GM21390 (cell line): Measurements from ENCODE around the gene STOM.
"Not testable (repeated sequence)": the region's sequence is repeated elsewhere in the genome, so short reads cannot be mapped to it uniquely, and the experiment has no call there.

Experiments
- ATAC-seq: cut with Tn5 transposase; IDR thresholded peaks from one replicate; pipeline ENCODE4 v1.9.1; 2021; ENCODE audit not compliant: unreplicated experiment

The STOM gene

DNA sequence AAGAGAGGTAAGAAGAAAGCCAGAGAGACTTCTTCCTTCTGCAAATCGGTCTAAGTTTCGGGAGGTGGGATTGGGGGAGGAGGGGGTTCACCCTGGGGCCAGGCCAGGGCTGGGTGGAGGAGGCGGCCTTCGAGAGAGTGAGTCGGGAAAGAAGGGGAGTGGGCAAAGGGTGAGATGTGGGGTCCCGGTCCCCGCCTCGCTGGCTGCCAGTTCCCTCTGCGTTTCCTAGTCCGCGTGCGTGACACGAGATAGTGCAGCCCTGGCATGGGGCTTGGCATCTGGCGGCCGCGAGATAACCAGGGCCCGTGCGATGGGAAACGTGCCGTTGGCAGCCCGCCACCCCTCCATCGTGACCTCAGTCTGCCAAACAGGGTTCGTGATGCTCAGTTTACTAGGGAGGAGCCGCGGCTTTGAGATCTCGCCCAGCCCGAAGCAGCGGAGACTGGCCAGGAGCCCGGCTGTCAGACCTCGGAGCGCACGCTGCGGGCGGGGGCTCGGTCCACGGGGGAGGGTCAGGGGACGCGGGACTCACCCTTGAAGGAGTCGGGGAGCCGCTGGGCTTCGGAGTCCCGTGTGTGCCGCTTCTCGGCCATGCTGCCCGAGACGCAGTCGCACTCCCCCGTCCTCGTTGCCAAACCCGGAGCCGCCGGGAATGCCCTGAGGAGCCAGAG is at the start of gene STOM:
Gene STOM, minus strand, starts transcription at position 656 of the 671 bp plus-strand sequence. Its CDS starts 63 bp downstream, at position 593.
- peak; percentile 50 for ATAC-seq

DNA sequence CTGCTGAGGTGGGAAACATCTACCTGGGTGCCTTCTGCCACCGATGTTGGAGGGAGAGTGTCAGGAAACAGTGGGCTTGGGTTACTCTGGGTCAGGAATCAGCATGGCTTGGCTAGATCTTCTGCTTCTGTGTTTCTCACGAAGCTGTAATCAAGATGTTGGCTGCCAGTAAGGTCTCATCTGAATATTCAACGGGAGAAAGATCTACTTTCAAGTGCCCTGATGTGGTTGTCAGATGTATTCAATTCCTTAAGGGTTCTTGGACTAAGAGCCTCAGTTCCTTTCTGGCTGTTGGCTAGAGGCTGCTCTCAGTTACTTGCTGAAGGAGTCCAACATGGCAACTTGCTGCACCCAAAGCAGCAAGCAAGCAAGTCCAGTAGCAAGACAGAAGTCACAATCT is 41.9 kb upstream of the STOM start:
- no peak for ATAC-seq

DNA sequence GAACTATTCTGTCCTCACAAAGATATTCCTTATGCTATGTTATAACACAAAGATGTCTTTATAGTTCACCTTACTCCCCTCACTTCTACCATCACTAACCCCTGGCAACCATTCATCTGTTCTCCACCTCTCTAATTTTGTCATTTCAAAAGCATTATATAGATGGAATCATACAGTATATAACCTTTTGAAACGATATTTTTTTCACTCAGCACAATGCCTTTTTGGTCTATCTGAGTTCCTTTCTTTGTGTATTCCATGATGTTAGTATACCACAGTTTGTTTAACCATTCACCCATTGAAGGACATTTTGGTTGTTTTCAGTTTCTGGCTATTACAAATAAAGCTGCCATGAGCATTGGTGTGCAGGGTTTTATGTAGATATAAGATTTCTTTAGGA is 35.8 kb upstream of the STOM start:
- ATAC-seq: no peak

DNA sequence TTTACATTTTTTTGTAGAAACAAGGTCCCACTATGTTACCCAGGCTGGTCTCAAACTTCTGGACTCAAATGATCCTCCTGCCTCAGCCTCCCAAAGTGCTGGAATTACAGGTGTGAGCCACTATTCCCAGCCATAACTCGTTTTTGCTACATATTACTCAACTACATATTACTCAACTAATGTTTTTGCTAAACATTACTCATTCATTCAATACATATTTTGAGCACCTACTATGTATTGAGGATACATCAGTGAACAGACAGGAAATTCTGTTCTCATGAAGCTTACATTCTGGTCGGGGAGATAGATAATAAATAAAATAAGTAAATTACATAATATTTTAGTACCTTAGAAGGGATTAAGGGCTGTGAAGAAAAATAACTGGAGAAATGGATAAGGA is 34.9 kb upstream of the STOM start:
- ATAC-seq: no peak

GRCh38 chr9:121399883-121400607 is 30.0 kb upstream of the STOM start:
- no peak for ATAC-seq

- ATAC-seq: no peak
These were observed 29.3 kb upstream of the STOM start for GRCh38 chr9:121399126-121399882.

GRCh38 chr9:121398374-121398773 is 28.3 kb upstream of the STOM start:
- no peak for ATAC-seq

DNA sequence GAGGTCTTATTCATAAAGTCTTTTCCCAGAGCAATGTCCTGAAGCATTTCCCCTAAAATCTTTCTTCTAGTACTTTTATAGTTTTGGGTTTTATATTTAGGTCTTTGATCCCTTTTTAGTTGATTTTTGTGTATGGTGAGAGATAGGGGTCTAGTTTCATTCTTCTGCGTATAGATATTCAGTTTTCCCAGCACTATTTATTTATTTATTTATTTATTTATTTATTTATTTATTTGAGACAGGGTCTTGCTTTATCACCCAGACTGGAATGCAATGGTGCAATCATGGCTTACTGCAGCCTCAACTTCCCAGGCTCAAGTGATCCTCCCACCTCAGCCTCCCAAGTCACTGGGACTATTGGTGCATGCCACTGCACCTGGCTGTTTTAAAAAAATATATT is 27.2 kb upstream of the STOM start:
- ATAC-seq: not testable (repeated sequence)

GRCh38 chr9:121395558-121395957 is 25.5 kb upstream of the STOM start:
- ATAC-seq: no peak

DNA sequence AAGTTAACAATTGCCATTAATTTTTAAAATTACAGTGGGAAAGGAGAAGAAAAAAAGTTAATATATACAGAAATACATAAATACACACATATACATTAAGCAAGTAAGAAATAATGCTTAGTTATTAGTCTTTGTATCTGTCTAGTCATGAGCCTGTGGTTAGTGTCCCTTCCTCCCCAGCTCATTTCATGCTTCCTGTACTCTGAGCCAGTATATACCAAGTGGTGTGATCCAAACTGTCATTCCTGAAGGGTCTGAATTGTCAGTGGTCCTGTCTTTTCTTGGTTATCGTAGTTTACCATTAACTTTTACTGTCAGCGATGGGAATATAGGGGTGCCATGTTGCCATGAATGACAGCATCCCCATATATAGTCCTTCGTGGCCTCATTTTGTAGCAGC is 24.2 kb upstream of the STOM start:
- no peak for ATAC-seq

DNA sequence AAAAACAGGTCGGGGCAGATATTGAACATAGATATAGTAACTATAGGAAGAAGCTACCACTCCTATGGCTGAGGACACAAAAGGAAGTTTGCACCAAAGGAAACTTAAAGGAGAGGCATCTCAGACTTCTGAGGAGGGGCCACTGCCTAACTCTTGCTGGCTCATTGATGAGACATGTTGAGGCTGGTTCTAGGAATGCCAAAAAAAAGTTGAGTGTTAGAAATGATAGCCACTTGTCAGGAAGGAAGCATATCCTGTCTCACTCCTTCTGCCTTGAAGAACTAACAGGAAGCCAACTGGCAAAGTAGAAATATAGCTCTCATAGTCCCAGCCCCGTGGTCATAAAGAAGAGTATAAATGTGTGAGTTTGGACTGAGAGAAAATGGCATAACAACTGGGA is 23.3 kb upstream of the STOM start:
- ATAC-seq: no peak

DNA sequence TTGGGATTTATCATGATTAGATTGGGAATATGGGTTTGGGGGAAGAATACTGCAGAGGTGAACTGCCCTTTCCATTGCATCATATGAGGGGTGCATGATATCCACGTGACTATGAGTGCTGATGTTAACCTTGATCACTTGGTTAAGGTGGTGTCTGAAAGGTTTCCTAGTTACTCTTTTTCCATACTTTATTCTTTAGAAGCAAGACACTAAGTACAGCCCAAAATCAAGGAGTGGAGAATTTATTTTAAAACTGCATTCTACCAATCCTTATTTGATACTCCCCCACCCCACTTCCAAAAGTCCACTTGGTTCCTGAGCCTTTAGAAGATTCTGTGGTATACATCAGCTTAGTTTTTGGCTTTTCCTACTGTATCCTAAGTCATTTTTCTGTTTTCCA is 20.3 kb upstream of the STOM start:
- ATAC-seq: no peak

DNA sequence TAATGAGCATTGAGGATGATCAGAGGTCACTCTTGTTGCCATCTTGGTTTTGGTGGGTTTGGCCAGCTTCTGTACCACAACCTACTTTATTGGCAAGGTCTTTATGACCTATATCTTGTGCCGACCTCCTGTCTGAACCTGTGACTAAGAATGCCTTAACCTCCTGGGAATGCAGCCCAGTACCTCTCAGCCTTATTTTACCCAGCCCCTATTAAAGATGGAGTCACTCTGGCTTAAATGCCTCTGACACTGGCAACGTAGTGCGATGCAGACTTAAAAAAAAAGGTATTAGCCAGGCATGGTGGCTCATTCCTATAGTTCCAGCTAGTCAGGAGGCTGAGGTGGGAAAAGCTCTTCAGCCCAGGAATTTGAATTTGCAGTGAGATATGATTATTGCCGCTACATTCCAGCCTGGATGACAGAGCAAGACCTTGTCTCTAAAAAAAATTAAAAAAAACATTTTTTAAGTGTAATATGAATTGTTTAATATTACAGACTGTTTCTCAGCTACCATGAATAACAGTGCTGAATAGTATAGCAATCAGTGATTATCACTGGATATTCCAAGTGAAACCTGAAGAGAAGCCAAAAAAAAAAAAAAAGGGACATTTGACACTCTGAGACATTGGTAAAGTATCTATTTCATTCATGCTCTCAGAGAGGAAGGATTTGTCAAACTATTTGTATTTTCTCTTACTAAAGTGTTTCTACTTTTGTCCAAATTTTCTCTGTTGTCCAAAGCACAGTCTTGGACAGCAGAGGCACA is 18.3 kb upstream of the STOM start:
- ATAC-seq: no peak

- ATAC-seq: no peak
These were observed 16.6 kb upstream of the STOM start for GRCh38 chr9:121386442-121387175.

DNA sequence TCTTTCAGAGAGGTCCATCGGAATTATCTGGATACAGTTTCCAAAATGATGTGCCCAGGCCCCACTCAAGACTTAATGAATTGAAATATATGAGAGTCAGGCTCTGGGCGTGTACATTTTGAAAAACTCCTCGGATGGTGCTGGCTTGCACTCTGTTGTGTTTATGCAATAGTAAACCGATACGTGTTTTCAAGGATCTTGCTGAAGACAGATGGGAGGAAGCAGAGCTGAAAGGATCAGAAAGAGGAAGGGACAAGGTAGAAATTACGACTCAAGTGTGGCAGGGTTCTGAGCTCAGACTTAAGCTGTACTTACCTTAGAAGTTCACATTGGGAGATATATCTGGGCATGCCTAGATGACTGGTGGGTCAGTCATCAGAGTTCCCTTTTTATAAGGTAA is 13.7 kb upstream of the STOM start:
- no peak for ATAC-seq

- no peak for ATAC-seq
These were observed 10.8 kb upstream of the STOM start for GRCh38 chr9:121380846-121381245.

- ATAC-seq: no peak
These were observed 6.3 kb upstream of the STOM start for GRCh38 chr9:121376214-121376830.

GRCh38 chr9:121373011-121373729 is 3.1 kb upstream of the STOM start:
- no peak for ATAC-seq

GRCh38 chr9:121372239-121373010 is 2.4 kb upstream of the STOM start:
- no peak for ATAC-seq
